ENCODE data around the gene VAMP3.

VAMP3 gene

DNA sequence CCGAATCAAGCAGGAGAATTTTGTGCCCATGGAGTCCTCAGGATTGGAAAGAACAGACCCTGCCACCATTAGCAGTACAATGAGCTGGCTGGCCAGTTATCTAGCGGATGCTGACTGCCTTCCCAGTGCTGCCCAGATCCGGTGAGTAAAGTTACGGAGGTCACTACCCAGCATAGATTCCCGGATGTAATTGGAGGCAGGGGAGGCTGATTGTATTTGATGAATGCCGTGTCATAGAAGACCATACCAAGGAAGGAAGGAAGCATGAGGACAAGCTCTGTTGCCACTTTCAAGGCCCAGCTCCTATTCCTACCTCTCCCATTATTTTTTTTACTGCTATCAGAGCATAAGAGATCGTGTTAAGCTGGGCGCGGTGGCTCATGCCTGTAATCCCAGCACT lies 26.2 kb upstream of the VAMP3 start:
- Histone ChIP-seq H3K79me2 (ENCODE audit: insufficient read depth, low read length) (no peaks in the 10 kb centered on the region), H3K9ac (ENCODE audit: low read depth, low read length) (no peak overlapping the region), H3K9me3 (ENCODE audit: insufficient read depth, low read length, severe bottlenecking) (no peaks in the 10 kb centered on the region), H2AFZ (ENCODE audit: low read depth, low read length) (no peak overlapping the region), H3K36me3 (ENCODE audit: insufficient read depth, low read length) (no peaks in the 10 kb centered on the region), H3K4me1 (ENCODE audit: insufficient read depth, low read length) (no peaks in the 10 kb centered on the region), H3K27ac (ENCODE audit: low read length) (no peak overlapping the region), H3K4me3 (ENCODE audit: low read depth in 1 of 2, low read length in 2 of 2) (no peak overlapping the region), H4K20me1 (ENCODE audit: insufficient read depth, low read length) (no peaks in the 10 kb centered on the region), H3K4me2 (ENCODE audit: insufficient read depth, low read length) (no peak overlapping the region), H3K27me3 (ENCODE audit: insufficient read depth, low read length, poor library complexity) (no peaks in the 10 kb centered on the region)
- TF ChIP-seq CTCF (IDR thresholded peaks at IDR 0.05; ENCODE audit: borderline replicate concordance, extremely low read depth, low read length, poor library complexity, severe bottlenecking): no peak
- no peak for TF ChIP-seq EZH2 (IDR thresholded peaks at IDR 0.05; ENCODE audit: borderline replicate concordance, low read depth, low read length, severe bottlenecking)
- ATAC-seq (ENCODE audit: insufficient read depth, low read depth) (no peak), DNase-seq (no peak)

DNA sequence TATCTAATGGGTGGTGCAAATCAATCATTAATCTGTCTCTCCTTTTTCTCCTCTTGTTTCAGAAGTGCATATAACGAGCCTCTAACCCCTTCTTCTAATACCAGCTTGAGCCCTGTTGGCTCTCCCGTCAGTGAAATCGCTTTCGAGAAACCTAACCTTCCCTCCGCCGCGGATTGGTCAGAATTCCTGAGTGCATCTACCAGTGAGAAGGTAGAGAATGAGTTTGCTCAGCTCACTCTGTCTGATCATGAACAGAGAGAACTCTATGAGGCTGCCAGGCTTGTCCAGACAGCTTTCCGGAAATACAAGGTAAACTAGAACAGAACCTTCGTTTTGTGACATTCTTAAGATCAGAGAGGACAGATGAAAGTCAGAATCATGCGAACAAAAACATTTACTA lies 25.3 kb upstream of the VAMP3 start:
- Histone ChIP-seq H3K27me3 (ENCODE audit: insufficient read depth, low read length, poor library complexity) (no peaks in the 10 kb centered on the region), H4K20me1 (ENCODE audit: insufficient read depth, low read length) (no peaks in the 10 kb centered on the region), H3K79me2 (ENCODE audit: insufficient read depth, low read length) (no peaks in the 10 kb centered on the region), H3K4me3 (ENCODE audit: low read depth in 1 of 2, low read length in 2 of 2) (no peak overlapping the region), H3K27ac (ENCODE audit: low read length) (no peak overlapping the region), H3K9me3 (ENCODE audit: insufficient read depth, low read length, severe bottlenecking) (no peaks in the 10 kb centered on the region), H2AFZ (ENCODE audit: low read depth, low read length) (no peak overlapping the region), H3K36me3 (ENCODE audit: insufficient read depth, low read length) (no peaks in the 10 kb centered on the region), H3K4me1 (ENCODE audit: insufficient read depth, low read length) (no peaks in the 10 kb centered on the region), H3K9ac (ENCODE audit: low read depth, low read length) (no peak overlapping the region), H3K4me2 (ENCODE audit: insufficient read depth, low read length) (no peak overlapping the region)
- ATAC-seq (ENCODE audit: insufficient read depth, low read depth) (no peak), DNase-seq (no peak)
- TF ChIP-seq CTCF (IDR thresholded peaks at IDR 0.05; ENCODE audit: borderline replicate concordance, extremely low read depth, low read length, poor library complexity, severe bottlenecking) (no peak), EZH2 (IDR thresholded peaks at IDR 0.05; ENCODE audit: borderline replicate concordance, low read depth, low read length, severe bottlenecking) (no peak)

DNA sequence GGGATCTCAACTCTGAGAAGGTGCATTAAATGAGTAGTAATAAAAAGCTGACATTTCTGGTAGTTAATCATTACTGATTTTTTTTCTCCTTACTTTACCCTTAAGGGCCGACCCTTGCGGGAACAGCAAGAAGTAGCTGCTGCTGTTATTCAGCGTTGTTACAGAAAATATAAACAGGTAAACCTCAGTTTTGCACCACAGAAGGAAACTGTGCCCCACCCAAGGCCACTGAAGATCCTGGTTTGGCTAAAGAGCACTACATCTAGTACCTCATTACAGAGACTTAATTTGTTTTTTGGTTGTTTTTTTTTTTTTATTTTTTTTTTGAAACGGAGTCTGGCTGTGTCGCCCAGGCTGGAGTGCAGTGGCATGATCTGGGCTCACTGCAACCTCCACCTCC lies 23.5 kb upstream of the VAMP3 start:
- no peak overlapping the region for H3K9ac ChIP-seq (ENCODE audit: low read depth, low read length)
- H2AFZ ChIP-seq (ENCODE audit: low read depth, low read length): no peak overlapping the region
- H3K36me3 ChIP-seq (ENCODE audit: insufficient read depth, low read length): no peaks in the 10 kb centered on the region
- H3K9me3 ChIP-seq (ENCODE audit: insufficient read depth, low read length, severe bottlenecking): no peaks in the 10 kb centered on the region
- peaks cover 4% of the 10 kb centered on the region for H3K27me3 ChIP-seq (ENCODE audit: insufficient read depth, low read length, poor library complexity)
- H3K4me1 ChIP-seq (ENCODE audit: insufficient read depth, low read length): no peaks in the 10 kb centered on the region
- no peak for TF ChIP-seq EZH2 (IDR thresholded peaks at IDR 0.05; ENCODE audit: borderline replicate concordance, low read depth, low read length, severe bottlenecking)
- no peak for TF ChIP-seq CTCF (IDR thresholded peaks at IDR 0.05; ENCODE audit: borderline replicate concordance, extremely low read depth, low read length, poor library complexity, severe bottlenecking)
- no peak overlapping the region for H3K27ac ChIP-seq (ENCODE audit: low read length)
- no peaks in the 10 kb centered on the region for H4K20me1 ChIP-seq (ENCODE audit: insufficient read depth, low read length)
- H3K4me3 ChIP-seq (ENCODE audit: low read depth in 1 of 2, low read length in 2 of 2): no peak overlapping the region
- DNase-seq (no peak), ATAC-seq (ENCODE audit: insufficient read depth, low read depth) (no peak)
- H3K79me2 ChIP-seq (ENCODE audit: insufficient read depth, low read length): no peaks in the 10 kb centered on the region
- no peak overlapping the region for H3K4me2 ChIP-seq (ENCODE audit: insufficient read depth, low read length)

DNA sequence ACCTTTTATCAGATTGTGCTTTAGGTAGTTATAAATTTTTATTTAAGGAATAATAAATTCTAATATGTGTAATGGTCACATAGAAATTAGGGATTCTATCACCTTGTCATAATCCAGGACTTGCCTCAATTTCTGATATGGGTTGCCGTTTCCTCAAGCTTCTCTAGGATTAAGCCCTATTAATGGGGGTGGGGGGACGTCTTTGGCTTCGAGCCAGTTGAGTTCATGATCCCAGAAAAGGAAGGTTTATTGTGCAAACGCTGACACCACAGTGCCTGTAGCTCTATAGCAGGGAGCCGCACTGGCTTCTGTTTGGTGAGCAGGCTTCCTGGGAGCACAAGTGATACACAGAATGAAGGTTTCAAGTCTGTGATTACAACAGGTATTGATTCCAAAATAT lies 22.0 kb upstream of the VAMP3 start:
- Histone ChIP-seq H3K9me3 (ENCODE audit: insufficient read depth, low read length, severe bottlenecking) (no peaks in the 10 kb centered on the region), H3K36me3 (ENCODE audit: insufficient read depth, low read length) (no peaks in the 10 kb centered on the region), H3K27ac (ENCODE audit: low read length) (no peak overlapping the region), H3K27me3 (ENCODE audit: insufficient read depth, low read length, poor library complexity) (peaks cover 12% of the 10 kb centered on the region), H3K4me2 (ENCODE audit: insufficient read depth, low read length) (no peak overlapping the region), H3K9ac (ENCODE audit: low read depth, low read length) (no peak overlapping the region), H3K79me2 (ENCODE audit: insufficient read depth, low read length) (no peaks in the 10 kb centered on the region), H3K4me1 (ENCODE audit: insufficient read depth, low read length) (no peaks in the 10 kb centered on the region), H4K20me1 (ENCODE audit: insufficient read depth, low read length) (no peaks in the 10 kb centered on the region), H3K4me3 (ENCODE audit: low read depth in 1 of 2, low read length in 2 of 2) (no peak overlapping the region), H2AFZ (ENCODE audit: low read depth, low read length) (no peak overlapping the region)
- ATAC-seq (ENCODE audit: insufficient read depth, low read depth): no peak
- DNase-seq: no peak
- TF ChIP-seq EZH2 (IDR thresholded peaks at IDR 0.05; ENCODE audit: borderline replicate concordance, low read depth, low read length, severe bottlenecking) (no peak), CTCF (IDR thresholded peaks at IDR 0.05; ENCODE audit: borderline replicate concordance, extremely low read depth, low read length, poor library complexity, severe bottlenecking) (no peak)
